Urinary bladder (tissue), 4 donors: ENCODE measurements around the gene MSMO1. TPM values are rescaled to one million over a fixed set of nuclear protein-coding genes. Genes with fewer than 3 reads are reported as not detected.
"Not testable (repeated sequence)": the region's sequence is repeated elsewhere in the genome, so short reads cannot be mapped to it uniquely, and the experiment has no call there.

Experiments
- DNase-seq: peaks from one replicate; pipeline ENCODE4 v3.0.0-alpha.2; 2015; ENCODE audit errors: extremely low spot score
- H3K27ac ChIP-seq: one replicate; pipeline ENCODE4 v1.5.1; 2013; ENCODE audit warnings: low read depth, mild to moderate bottlenecking, moderate library complexity
- H3K36me3 ChIP-seq: one replicate; pipeline ENCODE4 v1.6.1; 2013; ENCODE audit warnings: mild to moderate bottlenecking, moderate library complexity; ENCODE audit not compliant: insufficient read depth
- H3K4me1 ChIP-seq: one replicate; pipeline ENCODE4 v1.6.1; 2013; ENCODE audit warnings: mild to moderate bottlenecking, moderate library complexity; ENCODE audit not compliant: insufficient read depth
- H3K4me3 ChIP-seq: one replicate; pipeline ENCODE4 v1.5.1; 2013; ENCODE audit warnings: low read depth, low read length
- WGBS: extraction: QIAGEN DNeasy Blood & Tissue Kit; methylation state at CpG from one replicate; pipeline ENCODE4 v1.1.7; 2013; 5-methylcytosine and 5-hydroxymethylcytosine counted together
- polyA plus RNA-seq: library from polyadenylated mRNA; stranded (reverse); fragments of 200-250 nt; gene quantifications from one replicate; pipeline ENCODE4 v1.2.3, GENCODE V29; 2013
- total RNA-seq: library from RNA; depleted of rRNA; stranded (reverse); fragments of >200 nt; gene quantifications from one replicate; pipeline ENCODE4 v1.2.3, GENCODE V29; 2014
- donor health status: healthy with polysubstance abuse.
- donor health status: healthy.

Gene MSMO1
- total and polyA plus RNA-seq, 2 donors: 16.6 to 126 TPM

DNA sequence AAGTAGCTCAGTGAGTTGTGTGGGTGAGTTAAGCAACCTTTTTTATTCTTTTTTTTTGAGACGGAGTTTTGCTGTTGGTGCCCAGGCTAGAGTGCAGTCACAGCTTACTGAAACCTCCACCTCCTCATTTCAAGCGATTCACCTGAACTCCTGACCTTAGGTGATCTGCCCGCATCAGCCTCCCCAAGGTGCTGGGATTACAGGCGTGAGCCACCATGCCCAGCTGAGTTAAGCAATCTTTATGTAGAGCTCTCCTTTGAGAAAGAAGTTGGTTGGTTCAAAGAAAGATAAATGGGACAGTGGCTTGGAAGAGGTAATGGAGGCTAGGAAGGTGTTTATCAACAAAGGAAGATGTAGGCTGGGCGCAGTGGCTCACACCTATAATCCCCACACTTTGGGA lies 3.2 kb downstream of the MSMO1 start:
- no peak overlapping the region for H3K4me3 ChIP-seq
- peaks cover 2% of the 10 kb centered on the region for H3K36me3 ChIP-seq
- H3K4me1 ChIP-seq: peaks cover 3% of the 10 kb centered on the region
- H3K27ac ChIP-seq: no peak overlapping the region
- WGBS: 89% methylated on average over 5 of the region's 5 CpGs
- no peak for DNase-seq

DNA sequence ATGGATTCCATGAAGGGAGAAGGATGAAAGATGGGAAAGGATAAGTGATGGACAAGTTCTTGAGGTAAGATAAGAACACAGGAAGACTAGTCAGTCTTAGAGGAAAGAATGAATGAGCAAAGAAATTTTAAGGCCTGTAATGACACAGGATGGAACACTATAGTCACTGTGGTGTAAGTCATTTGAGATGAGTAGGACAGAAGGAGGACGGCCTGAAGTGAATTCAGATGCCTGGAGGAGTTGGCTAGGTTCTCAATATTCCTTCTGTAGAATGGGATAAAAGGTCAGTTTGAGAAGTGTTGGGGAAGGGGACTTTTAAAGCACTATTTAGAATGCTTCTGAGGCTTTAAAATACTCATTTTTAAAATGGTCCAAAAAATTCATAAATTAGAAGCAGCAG lies 3.9 kb downstream of the MSMO1 start:
- DNase-seq: no peak
- Histone ChIP-seq H3K4me3 (no peak overlapping the region), H3K4me1 (peaks cover 2% of the 10 kb centered on the region), H3K27ac (no peak overlapping the region), H3K36me3 (peaks cover 2% of the 10 kb centered on the region)
- 75% methylated on average over 1 of the region's 1 CpG for WGBS

DNA sequence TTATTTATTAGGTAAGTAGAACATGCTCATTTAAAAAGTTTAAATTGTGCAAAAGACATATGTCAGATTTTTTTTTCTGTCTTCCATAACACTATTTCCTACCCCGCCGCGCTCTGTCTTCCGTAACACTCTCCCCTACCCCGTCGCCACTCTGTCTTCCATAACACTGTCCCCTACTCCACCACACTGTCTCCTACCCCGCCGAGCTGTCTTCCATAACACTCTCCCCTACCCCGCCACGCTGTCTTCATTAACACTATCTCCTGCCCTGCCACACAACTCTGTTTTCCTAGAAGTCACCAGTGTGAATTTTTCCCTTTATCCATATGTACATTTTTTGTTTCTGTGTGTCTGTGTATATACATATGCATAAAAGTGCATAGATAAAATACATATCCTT lies 4.4 kb downstream of the MSMO1 start:
- H3K27ac ChIP-seq: no peak overlapping the region
- H3K4me3 ChIP-seq: no peak overlapping the region
- 79% methylated on average over 10 of the region's 10 CpGs for WGBS
- no peak for DNase-seq
- peaks cover 2% of the 10 kb centered on the region for H3K4me1 ChIP-seq
- H3K36me3 ChIP-seq: peaks cover 2% of the 10 kb centered on the region

DNA sequence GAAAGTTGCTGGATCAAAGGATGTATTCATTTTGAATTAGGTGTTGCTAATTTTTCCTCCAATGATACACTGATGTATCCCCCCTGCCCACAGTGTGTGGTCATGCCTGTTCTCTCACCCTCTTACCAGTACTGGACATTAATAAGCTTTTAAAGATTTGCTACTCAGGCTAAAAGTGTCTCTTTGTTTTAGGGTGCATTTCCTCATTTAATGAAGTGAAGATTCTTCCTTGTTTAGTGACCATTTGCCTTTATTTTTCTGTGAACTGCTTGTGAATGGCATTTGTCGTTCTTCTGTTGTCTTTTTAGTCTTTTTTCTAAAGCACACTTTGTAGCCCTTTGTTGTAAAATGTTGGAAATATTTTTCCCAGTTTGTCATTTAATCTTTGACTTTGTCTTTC lies 5.0 kb downstream of the MSMO1 start:
- 43% methylated on average over 1 of the region's 1 CpG for WGBS
- no peak overlapping the region for H3K4me3 ChIP-seq

DNA sequence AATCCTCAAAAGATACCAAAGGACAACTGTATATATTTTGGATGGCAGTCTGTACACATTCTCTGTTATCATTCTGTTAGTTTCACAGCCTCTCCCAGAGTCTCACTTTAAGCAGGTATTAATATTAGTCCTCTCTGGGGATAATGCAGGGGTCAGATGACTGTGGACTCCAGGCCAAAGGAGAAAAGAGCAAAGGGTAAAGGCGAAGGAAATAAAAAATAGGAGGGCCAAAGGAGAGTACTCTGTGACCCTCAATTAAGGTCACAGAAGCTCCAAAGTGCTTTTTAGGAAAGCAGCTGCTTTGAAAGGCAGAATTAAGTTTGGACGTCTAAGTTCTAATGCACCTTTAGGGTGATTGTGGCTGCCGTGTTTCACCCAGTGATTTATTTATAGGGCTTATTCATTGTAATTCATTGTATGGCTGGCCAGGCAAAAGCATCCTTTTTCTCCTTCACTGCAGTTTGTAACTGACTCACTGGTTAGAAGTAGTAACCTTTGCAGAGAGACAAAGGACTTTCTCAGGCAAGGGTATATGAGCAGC lies 7.8 kb downstream of the MSMO1 start:
- Histone ChIP-seq H3K36me3 (peaks cover 2% of the 10 kb centered on the region), H3K27ac (no peak overlapping the region), H3K4me1 (peaks cover 2% of the 10 kb centered on the region), H3K4me3 (no peak overlapping the region)
- DNase-seq: no peak
- 62% methylated on average over 3 of the region's 3 CpGs for WGBS

More for the DNA sequence above, 5.0 kb downstream of the MSMO1 start:
- Histone ChIP-seq H3K27ac (no peak overlapping the region), H3K4me1 (peaks cover 2% of the 10 kb centered on the region), H3K36me3 (peaks cover 2% of the 10 kb centered on the region)
- no peak for DNase-seq

DNA sequence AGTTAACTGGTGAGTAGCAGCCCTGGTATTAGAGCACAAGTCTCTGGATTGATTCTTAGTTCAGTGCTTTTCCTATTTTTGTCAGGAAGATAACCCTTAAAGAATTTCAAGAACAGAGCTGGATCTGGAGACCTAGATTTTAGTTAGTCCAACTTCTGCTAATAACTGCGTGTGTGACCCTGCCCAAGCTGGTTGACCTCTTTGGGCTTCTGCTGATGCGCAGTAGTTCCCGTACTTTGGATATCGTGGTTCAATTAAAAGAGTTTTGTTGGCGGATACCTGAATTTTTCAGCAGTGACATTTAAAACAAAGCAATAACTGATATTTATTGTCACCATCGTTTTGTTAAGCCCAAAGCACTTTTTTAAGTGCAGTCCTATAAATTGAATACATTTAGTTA lies 9.3 kb downstream of the MSMO1 start:
- DNase-seq: no peak
- Histone ChIP-seq H3K36me3 (peaks cover 2% of the 10 kb centered on the region), H3K4me1 (no peaks in the 10 kb centered on the region), H3K4me3 (no peak overlapping the region), H3K27ac (no peak overlapping the region)
- WGBS: 87% methylated on average over 6 of the region's 6 CpGs

DNA sequence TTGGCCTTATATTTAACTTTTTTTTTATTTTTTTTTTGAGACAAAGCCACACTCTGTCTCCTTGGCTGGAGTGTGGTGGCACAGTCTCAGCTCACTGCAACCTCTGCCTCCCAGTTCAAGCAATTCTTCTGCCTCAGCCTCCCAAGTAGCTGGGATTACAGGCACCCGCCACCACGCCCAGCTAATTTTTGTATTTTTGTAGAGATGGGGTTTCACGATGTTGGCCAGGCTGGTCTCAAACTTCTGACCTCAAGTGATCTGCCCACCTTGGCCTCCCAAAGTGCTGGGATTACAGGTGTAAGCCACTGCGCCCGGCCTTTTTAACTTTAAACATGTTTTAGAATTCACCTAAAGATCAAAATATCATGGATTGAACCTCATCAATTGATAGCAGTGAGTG lies 14.9 kb downstream of the MSMO1 start:
- H3K4me1 ChIP-seq: not testable (repeated sequence)
- 97% methylated on average over 5 of the region's 5 CpGs for WGBS

DNA sequence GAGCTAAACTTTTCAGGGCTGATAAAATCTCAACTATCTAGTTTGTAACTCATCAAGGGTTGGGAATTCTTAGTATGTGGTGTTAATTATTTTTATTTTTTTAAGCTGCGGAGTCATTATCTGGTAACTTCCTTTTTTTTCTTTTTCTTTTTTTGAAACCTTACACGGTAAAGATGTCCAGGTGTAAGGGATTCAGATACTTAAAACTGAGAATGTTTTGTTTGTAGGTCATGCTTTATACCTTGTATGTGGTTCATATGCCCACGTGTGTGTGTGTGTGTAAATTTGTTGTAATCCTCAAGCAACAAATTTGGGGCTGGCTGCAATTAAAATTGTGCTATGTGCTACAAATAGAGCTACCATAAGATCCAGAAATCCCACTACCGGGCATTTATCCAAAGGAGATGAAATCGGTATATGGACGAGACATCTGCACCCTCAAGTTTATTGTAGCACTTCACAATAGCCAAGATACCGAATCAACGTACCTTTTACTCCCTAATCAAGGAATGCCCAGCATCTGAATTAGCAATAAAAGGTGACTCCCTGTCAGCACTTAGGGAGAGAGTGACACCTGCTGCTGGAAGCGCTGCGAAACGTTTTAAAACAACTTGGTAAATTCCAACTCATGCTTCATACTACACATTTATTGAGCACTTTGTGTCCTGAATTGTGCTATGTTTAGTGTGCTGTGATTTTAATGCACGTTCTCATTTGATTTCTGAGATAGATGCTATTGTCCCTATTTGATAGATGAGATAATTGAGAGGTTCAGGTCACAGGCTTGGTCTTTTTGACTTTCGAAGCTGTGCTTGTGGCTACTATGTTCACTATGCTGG lies 16.1 kb downstream of the MSMO1 start:
- WGBS: 65% methylated on average over 13 of the region's 13 CpGs

More for the DNA sequence above, 14.9 kb downstream of the MSMO1 start:
- not testable (repeated sequence) for H3K27ac ChIP-seq, H3K4me3 ChIP-seq, DNase-seq, H3K36me3 ChIP-seq

DNA sequence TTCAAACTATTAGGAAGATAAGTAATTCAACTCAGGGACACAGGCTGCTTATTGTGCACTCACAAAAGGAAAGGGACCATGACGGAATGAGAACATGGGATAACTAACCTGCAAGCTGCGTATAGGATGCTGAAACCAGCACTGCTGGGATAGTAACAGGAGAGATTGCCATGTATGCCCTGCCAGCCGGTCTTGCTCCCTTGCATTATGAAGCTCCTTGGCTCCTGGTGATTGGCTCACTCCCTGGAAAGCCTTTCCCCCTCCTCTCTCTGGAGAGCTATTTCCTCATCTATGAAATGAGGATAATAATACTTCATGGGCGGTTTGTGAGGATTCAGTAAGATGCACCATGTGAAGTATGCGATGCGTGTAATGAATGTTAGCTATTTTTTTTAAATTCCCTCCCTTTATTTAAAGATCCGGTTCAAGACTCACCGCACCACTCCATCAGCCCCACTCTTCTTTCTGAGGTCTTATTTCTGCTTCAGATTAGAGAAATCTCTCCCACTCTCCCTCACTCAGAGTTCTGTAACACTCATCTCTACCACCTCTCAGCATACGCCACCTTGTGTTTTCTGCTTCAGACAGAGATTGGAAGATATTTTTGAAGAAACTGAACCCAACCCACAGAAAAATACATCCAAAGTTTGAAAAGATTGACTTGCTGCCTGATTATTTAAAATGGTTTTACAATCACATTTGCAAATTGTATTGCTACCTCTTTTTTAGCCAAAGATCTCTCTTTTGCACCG lies 18.4 kb downstream of the MSMO1 start:
- Histone ChIP-seq H3K27ac (no peak overlapping the region), H3K4me1 (no peaks in the 10 kb centered on the region), H3K36me3 (no peaks in the 10 kb centered on the region), H3K4me3 (no peak overlapping the region)
- DNase-seq: no peak
- WGBS: 68% methylated on average over 10 of the region's 10 CpGs

More for the DNA sequence above, 16.1 kb downstream of the MSMO1 start:
- Histone ChIP-seq H3K36me3 (no peaks in the 10 kb centered on the region), H3K4me3 (no peak overlapping the region), H3K27ac (no peak overlapping the region), H3K4me1 (no peaks in the 10 kb centered on the region)
- no peak for DNase-seq

DNA sequence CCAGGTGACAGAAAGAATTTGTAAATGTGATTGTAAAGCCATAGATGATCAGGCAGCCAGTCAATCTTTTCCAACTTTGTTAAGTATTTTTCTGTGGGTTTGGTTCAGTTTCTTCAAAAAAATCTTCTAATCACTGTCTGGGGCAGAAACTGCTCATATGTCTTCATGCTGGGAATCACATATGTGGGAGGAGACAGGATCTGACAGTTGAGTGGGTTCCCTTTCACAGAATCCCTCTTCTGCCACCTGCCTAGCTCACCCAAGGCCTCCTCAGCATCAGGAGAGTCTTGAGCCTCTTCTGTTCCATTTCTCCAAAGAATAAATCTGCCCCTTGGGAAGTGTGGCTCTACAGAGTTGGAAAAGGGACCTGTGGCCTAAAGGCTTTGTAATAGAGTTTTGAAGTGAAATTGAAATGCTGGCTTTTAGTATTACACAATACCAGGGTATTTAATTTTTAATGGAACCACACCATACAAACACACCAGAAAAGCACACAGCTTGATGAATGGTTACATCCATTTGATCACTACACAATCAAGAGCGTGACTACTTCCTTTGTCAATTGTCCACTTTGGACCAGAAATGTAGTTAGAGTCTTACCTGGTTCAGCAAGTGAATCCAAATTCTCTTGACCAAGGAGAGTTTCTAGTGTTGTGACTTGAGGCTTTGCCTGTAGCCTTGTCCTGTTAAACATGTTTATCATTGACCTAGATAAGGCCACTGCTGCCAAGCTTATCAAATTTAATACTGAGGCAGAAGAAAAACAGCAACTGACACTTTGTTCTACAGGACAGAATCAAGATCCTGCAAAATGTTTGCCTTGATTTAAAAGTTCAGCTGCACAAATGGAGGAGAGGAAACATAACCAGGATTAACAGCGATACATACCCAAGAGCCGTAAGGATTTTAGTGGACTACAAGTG lies 20.4 kb downstream of the MSMO1 start:
- Histone ChIP-seq H3K36me3 (no peaks in the 10 kb centered on the region), H3K4me1 (no peaks in the 10 kb centered on the region), H3K27ac (no peak overlapping the region), H3K4me3 (no peak overlapping the region)
- WGBS: 62% methylated on average over 3 of the region's 3 CpGs
- no peak for DNase-seq

DNA sequence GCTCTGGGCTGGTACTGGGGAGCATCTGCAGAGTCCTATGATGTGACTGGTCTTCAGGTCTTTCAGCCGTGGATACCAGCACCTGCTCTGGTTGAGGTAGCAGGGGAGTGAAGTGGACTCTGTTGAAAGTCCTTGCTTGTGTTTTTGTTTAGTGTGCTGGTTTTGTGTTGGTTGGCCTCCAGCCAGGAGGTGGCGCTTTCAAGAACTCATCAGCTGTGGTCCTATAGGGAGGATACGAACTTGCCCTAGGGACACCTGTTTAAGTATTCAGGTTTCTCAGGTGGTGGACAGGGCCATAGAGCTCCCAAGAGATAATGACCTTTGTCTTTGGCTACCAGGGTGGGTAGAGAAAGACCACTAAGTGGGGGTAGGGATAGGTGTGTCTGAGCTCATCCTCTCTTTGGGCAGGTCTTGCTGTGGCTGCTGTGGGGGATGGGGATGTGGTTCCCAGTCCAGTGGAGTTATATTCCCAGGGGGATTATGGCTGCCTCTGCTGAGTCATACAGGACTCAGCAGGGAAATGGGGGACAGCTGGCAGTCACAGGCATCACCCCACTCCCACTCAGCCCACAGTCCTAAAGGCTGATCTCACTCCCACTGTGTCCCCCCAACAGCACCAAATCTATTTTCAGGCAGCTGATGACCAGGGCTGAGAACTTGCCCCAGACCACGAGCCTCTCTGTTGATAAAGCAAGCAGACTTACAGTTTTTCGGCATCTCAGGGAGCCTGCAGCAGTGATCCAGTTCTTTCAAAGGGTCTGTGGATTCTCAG lies 24.1 kb downstream of the MSMO1 start:
- 89% methylated on average over 5 of the region's 5 CpGs for WGBS
- Histone ChIP-seq H3K27ac (no peak overlapping the region), H3K36me3 (no peaks in the 10 kb centered on the region), H3K4me1 (no peaks in the 10 kb centered on the region), H3K4me3 (no peak overlapping the region)
- no peak for DNase-seq

DNA sequence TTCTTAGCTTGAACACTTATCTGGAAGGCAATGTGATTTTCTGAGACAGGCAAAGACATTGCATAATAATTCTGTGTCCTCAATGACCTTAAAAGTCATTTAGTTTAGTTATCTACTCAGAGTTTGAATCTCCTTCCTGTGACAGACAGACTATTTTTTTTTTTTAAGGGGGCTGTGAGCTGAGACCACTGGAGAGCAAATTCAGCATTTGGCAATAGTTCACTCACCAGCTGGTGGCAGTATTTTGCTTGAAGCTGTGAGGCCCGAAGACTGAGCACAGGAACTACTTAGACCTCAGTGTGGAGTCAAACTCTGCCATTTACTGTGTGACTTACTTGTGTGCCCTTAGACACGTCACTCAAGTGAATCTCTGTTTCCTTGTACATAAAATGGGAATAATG lies 28.4 kb downstream of the MSMO1 start:
- H3K36me3 ChIP-seq: no peaks in the 10 kb centered on the region
- H3K4me3 ChIP-seq: no peak overlapping the region
- H3K27ac ChIP-seq: no peak overlapping the region
- no peaks in the 10 kb centered on the region for H3K4me1 ChIP-seq
- 17% methylated on average over 2 of the region's 2 CpGs for WGBS
- no peak for DNase-seq
